ENCODE data around the gene FKBP8.

GRCh38 chr19:18484992-18485391 is 58.4 kb downstream of the FKBP8 start:
- TF ChIP-seq, protein P1, sequence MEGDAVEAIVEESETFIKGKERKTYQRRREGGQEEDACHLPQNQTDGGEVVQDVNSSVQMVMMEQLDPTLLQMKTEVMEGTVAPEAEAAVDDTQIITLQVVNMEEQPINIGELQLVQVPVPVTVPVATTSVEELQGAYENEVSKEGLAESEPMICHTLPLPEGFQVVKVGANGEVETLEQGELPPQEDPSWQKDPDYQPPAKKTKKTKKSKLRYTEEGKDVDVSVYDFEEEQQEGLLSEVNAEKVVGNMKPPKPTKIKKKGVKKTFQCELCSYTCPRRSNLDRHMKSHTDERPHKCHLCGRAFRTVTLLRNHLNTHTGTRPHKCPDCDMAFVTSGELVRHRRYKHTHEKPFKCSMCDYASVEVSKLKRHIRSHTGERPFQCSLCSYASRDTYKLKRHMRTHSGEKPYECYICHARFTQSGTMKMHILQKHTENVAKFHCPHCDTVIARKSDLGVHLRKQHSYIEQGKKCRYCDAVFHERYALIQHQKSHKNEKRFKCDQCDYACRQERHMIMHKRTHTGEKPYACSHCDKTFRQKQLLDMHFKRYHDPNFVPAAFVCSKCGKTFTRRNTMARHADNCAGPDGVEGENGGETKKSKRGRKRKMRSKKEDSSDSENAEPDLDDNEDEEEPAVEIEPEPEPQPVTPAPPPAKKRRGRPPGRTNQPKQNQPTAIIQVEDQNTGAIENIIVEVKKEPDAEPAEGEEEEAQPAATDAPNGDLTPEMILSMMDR (conservative IDR thresholded peaks at IDR 0.05; ENCODE audit: low read depth, low read length) = no peak
- TF ChIP-seq BHLHE40 (IDR thresholded peaks at IDR 0.05; ENCODE audit: low read depth, low read length) (no peak), CEBPB (IDR thresholded peaks at IDR 0.05; ENCODE audit: low read depth, low read length) (no peak), MAZ (IDR thresholded peaks at IDR 0.05; ENCODE audit: borderline replicate concordance, low read depth, low read length) (no peak)

All from IMR-90 (cell line).